MM.1S (cell line): Measurements from ENCODE around the gene IRF1.

ENCODE experiments used
- CTCF ChIP-seq: fragments of 300-600 bp; sonication (generic); IDR thresholded peaks from 2 replicates; pipeline ENCODE4 v1.5.1; 2016; ENCODE audit warnings: antibody characterized with exemption, low read length, mixed read lengths
- EZH2 ChIP-seq: fragments of 300-600 bp; sonication (generic); optimal IDR thresholded peaks from 2 replicates; pipeline ENCODE3; 2017; ENCODE audit warnings: low read depth, mild to moderate bottlenecking, antibody characterized with exemption, low read length, mixed read lengths
- EZH2phosphoT487 ChIP-seq: fragments of 300-600 bp; sonication (generic); IDR thresholded peaks from 2 replicates; pipeline ENCODE4 v1.6.1; 2018; ENCODE audit warnings: antibody characterized with exemption, low read length

- TF ChIP-seq CTCF = no peak
- TF ChIP-seq EZH2phosphoT487 = no peak
- TF ChIP-seq EZH2 = no peak
Observed at GRCh38 chr5:132437604-132438266, 52.8 kb downstream of the IRF1 start.
